RPMI7951 (cell line): ENCODE results near the gene STK11IP. TPM values are rescaled to one million over a fixed set of nuclear protein-coding genes. Genes with fewer than 3 reads are reported as not detected.

Experiments
- DNase-seq: peaks from one replicate; pipeline ENCODE4 v3.0.0-alpha.2; 2012; ENCODE audit warnings: low read depth
- total RNA-seq: library from RNA; depleted of rRNA; stranded (reverse); fragments of >200 nt; shearing (Covaris generic); gene quantifications from 2 replicates; pipeline ENCODE4 v1.2.3, GENCODE V29; 2014

Gene STK11IP
- total RNA-seq, 1 experiment from 2014 or later: 20.7 TPM

DNA sequence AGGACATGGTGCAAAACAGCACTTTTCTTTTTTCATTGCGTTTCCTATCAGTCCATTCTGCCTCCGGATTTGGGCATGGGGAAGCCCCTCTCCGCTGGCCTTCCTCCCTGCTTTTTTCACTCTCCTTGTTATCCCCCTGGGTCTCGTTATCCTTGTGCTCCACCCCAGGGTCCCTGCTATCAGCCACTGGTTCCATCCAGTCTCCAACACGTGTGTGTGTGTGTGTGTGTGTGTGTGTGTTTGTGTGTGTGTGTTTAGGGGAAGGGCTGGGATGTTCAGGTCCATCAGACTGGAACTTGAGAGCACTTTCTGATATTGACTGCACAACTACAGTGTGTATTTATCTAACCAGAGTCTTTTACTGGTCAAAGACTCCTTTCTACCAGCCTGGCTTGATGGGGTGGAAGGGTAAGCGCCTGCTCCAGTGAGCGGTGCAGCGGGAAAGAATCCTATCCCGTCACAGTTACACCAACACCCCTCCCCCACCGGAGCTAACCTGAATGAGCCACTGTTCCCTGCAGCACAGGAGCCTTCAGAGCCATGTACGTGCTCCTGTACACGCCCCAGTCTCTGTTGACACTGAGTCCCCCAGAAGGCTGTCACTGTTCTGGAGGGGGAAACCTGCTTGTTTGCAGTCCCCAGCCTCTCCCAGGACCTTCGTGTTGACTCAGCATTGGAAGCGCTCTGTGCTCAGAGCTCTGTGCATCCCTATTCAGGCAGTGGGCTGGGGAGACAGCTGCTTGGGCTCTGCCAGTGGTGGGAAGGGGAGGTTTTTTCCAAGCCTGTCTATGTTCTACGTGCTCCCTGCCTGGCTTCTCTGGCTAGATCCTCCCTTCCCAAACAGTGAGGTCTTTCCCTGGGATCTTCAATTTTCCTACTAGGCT, 20.9 kb upstream of the STK11IP start:
- DNase-seq: peak; percentile 35

DNA sequence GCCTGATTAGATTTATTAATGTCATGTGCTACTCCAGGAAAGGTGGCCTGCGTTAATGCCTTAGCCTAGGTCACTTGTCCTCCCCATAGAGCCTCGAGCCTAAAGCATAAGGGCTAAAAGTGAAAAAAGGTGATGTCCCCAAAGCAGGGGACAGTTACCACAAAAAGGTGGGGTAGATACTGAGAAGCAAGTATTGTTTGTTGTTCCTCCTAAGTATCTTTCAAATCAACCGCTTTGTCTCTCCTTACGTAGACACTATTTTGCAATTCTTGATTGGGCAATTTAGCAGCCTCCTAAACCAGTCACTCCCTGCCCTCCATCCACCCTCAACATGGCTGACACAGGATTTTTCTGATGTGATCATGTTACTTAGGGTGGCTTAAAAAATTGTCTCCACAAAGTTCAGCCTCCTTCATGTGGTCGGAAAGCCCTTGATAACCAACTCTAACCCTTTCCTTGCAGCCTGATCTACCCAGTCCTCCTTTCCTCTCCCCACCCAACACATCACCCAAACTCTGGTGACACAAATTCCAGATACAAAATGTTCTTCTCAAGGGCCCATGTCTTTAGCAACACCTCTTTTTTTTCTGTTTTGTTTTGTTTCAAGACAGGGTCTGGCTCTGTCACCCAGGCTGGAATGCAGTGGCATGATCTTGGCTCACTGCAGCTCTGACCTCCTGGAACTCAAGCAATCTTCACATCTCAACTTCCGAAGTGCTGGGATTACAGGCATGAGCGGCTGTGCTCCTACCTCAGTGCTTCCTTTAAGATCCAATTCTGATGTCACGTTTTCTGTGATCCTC, 18.6 kb upstream of the STK11IP start:
- DNase-seq: no peak

DNA sequence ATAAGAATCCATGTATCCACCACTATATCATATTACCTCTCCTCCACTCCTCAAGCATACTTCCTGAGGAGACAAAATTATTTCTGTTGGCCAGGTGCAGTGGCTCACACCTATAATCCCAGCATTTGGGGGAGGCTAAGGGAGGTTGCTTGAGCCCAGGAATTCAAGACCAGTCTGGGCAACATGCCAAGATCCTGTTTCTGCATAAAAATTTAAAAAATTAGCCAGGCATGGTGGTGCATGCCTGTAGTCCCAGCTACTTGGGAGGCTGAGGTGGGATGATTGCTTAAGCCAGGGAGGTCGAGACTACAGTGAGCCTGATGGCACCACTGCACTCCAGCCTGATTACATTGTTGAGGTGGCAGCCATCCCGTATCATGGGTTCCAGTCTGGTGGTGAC, 16.3 kb upstream of the STK11IP start:
- no peak for DNase-seq

DNA sequence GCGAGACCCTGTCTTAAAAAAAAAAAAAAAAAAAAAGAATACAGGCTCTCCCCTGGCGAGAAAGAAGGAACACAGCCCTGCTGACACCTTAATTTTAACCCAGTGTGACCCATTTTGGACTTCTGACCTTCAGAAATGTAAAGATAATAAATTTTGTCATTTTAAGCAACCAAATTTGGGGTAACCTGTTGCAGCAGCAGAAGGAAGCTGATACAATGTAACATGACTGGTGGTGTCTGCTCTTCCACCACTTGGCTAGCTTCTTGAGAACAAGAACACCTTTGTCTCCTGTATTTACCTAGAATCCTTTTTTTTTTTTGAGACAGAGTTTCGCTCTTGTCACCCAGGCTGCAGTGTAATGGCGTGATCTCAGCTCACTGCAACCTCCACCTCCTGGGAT, 6.6 kb upstream of the STK11IP start:
- DNase-seq: no peak

DNA sequence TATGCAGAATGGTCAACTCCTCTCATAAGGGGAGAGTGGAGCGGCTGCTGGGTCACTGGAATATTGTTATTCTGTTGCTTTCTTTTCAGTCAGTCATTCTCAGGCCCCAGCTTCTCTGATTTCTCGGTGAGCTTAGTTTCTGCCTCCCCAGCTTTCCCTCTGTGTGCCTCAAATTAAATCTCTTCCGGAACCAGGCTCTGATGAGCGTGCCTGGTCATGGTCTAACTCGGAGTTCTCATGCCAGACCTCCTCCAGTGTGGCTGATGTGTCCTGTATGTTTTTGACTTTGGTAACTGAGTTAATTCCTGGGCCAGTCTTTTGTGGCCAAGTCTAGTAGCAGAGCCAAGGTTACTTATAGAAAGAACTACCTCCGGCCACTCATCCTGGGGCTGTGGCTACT, 4.9 kb upstream of the STK11IP start:
- DNase-seq: peak; percentile 45

DNA sequence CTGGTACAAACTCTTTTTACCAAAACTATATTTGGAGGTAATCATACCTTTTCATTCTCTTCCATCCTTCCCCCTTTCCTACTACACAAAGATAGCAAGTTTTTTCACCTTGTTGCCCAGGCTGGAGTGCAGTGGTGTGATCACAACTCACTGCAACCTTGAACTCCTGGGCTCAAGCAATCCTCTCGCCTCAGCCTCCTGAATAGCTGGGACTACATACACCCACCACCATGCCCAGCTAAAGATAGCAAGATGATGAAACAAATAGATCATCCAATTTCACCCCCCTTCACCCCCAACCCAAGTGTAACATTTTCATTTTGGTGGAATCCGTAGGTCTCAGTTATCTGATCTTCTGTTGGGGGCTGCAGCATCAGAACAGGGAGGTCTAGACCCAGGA, 4.5 kb upstream of the STK11IP start:
- DNase-seq: no peak

DNA sequence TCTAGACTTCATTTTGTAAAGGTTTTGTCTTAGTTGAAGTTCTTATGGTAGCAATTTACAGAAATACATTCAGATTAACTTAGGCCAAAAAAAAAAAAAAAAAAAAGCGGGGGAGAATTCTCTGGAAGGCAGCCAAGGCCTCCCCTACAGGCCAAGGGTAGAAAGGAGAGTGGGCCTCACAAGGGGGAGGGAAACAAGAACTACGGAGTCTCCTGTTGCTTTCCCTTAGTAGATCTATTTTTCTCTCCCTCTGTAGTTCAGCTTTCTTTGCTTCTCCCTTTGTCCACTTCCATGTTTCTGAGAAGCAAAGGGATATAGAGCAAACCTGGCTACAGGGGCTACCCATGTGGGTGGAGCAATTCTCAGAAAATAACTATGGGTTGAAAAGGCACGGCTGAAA, 2.4 kb upstream of the STK11IP start:
- no peak for DNase-seq

DNA sequence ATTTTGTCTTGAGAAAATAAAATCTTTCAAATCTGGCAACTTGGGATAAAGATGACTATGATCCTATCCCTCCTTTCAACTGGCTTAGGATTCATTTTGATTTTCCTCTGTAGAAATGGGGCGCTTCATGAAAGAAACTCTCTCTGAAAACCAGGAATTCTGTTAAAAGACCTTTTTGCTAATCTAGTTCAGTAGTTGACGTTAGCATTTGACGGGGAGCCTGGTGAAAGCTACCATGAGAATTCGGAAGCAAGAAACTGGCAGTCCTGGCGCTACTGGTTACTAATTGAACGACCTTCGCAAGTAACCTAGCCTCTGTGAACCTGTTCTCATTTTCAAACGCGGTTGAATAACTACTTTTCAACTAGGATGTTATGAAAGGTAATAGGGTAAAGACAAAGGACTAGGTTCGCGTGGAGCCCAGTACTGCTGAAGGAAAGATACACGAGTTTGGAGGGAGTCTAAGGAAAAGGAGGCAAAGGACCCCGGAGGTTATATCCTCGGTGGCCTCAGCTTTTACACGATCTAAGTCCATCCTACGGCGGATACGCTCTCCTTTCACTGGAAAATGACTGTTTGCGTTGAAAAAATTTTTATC, 604 bp upstream of the STK11IP start:
- DNase-seq: peak; percentile 30

DNA sequence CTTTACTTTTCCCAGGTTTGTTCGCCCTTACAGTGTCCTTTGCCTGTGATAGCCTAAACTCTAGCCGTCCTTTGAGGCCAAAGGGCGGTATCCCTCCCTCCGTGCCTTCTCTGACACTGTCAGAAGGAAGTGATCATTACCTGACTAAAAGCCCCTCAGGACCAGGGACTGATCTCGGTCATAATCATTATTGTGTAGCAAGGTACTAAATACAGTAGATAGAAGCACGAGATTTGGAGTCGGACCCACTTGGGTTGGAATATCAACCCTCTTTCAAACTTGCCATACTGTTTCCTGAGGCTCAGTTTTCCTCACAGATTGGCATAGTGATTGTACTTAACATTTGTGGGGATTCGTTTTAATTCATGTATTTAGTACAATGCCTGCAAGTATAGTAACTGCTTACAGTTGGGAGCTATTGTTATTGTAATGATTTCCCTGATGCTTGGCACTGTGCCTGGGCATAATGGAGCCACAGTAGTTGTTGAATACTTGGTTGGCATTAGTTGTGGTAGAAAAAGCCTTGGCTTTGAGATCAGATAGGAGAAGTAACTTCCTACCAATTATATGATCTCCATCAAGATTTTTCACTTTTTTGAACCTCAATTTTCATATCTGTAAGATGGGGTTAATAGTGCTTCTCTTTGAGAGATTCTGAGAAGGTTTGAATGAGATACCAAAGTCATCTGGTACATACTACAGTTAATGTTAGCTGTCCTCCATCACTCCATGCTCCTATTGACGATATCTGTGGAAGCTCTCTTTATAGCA, 836 bp downstream of the STK11IP start:
- no peak for DNase-seq

DNA sequence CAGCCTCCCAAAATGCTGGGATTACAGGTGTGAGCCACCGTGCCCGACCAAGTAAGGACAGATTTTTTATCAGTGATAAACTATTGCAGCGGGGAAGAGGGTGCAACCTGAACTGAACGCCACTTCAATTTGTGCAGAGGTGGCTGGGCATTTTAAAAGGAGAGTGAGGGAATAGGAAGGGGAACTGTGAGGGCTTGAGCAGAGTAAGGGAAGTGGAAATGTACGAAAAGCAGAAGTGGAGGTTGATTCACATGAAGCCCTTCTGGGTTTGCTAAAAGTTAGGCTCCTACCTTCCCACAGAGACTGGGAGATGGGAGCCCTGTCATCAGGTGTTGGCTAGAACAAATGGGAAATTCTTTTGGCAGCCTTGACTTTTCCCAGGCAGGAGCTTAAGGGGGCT, 6.1 kb downstream of the STK11IP start:
- no peak for DNase-seq

DNA sequence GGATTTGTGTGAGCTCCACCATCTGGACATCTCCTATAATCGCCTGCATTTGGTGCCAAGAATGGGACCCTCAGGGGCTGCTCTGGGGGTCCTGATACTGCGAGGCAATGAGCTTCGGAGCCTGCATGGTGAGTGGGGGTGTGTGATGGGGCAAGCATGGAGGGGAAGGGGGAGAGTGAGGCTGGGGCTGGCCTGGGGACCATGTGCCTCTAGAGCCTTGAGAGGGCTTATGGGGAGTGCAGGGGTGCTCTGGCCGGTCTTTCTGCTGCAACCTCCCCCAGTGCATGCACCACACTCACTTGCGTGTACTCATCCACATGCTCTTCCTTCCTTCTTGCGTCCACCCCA, 7.9 kb downstream of the STK11IP start:
- no peak for DNase-seq

DNA sequence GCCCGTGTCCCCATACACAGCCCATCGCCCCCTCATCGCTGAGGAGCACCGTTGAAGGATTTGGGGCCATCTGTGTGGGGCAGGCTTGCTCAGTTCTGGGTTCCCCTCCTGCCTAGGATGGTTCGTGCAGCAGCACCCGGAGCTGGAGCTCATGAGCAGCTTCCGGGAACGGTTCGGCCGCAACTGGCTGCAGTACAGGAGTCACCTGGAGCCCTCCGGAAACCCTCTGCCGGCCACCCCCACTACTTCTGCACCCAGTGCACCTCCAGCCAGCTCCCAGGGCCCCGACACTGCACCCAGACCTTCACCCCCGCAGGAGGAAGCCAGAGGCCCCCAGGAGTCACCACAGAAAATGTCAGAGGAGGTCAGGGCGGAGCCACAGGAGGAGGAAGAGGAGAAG, 10.3 kb downstream of the STK11IP start:
- DNase-seq: no peak

DNA sequence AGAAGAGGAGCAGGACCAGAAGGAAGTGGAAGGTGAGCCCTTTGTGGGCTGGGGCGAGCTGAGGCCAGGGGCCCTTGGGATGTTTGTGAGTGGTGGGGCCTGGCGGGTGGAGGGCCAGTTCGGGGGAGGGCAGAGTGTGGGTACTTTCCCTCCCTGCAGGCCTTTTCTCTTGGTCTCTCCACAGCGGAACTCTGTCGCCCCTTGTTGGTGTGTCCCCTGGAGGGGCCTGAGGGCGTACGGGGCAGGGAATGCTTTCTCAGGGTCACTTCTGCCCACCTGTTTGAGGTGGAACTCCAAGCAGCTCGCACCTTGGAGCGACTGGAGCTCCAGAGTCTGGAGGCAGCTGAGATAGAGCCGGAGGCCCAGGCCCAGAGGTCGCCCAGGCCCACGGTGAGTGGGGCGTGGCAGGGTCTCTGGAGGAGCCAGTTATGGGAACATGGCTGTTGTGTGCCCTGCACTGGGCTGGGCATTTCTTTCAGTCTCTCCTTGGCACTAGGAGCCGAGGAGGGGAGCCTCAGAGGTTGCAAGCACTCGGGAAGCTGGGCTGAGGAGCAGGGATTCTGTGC, 10.8 kb downstream of the STK11IP start:
- no peak for DNase-seq

DNA sequence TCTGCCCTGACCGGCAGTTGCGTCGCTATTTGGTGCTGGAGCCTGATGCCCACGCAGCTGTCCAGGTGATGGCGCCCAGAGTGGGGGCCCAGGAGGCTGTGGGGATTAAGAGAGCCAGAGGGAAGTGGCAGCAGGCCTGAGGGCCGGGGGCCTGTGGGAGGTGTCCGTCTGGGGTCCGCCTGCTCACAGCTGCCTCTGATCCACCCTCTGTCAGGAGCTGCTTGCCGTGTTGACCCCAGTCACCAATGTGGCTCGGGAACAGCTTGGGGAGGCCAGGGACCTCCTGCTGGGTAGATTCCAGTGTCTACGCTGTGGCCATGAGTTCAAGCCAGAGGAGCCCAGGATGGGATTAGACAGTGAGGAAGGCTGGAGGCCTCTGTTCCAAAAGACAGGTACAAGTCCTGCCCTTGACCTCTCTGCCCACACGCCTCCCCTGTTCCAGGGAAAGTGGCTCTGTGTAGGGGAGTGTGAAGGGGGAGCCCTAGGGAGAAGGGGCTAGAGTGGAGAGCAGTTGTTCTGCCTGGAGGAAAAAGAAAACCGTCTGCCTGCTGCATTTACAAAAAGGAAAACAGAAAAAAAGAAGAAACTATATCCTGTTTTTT, 11.6 kb downstream of the STK11IP start:
- DNase-seq: no peak

DNA sequence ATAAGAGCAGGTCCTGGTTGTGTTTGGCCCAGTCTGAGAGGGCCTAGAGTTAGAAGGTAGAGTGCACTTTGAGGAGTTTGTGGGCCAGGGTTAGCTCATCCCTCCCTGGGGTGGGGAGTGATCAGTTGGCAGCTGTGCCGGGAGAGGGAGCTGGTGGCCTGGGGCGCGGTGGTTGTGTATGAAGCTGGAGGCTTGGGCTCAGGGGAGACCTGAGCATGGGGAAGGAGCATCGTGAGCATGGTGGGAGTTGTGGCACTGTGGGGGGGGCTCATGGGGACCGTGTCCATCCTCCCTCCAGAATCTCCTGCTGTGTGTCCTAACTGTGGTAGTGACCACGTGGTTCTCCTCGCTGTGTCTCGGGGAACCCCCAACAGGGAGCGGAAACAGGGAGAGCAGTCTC, 13.6 kb downstream of the STK11IP start:
- no peak for DNase-seq

DNA sequence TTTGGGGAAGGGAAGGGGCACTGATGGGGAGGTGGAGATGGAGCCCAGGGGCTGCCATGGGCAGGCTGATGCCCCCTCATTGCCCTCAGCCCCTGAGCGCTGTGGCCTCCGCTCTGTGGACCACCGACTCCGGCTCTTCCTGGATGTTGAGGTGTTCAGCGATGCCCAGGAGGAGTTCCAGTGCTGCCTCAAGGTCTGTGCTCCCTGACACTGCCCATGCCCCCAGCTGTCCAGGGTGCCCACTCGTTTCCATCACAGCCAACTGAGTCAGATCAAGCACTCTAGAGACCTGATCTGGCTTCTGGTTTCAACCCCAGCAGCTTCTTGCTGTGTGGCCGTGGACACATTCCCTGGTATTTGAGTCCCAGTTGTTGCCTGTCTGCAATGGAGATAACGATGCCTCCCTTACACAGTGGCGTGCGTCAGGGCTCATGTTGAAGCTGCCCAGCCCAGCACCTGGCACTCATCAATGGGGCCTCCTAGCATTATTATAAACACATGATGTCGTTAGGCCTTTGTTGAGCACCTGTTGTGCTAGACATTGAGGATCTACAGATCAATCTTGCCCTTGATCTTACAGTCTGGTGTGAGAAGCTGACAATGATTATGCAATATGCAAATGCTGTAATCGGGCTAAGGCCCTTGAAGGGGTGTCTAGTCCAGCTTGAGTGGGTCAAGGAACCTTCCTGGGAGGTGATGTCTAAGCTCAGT, 14.4 kb downstream of the STK11IP start:
- DNase-seq: no peak

DNA sequence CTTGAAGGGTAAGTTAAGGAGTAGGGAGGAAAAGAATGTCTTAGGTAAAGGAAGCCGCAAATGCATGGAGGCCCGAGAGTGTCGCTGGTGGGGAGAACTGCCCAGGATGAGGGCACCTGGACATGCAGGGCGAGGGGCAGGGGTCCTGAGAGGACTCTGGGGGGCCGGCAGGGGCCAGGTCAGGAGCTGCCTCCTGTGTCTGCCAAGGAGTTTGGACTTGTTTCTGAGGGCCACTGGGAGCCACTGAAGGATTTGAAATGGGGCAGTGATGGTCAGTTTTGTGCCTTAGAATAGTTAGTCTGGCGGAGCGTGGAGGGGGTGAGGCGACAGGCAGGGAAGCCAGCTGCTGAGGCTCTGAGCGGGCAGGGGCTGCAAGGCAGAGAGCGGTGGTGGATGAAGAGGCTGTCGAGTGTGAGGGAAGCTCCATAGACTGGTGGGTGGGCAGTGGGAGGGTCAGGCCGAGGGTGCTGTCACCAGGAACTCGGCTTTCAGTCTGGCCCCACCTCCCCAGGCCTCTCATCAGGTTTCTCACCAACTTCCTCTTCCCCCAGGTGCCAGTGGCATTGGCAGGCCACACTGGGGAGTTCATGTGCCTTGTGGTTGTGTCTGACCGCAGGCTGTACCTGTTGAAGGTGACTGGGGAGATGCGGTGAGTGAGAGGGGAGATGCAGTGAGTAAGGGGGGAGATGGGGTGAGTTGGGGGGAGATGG, 15.1 kb downstream of the STK11IP start:
- DNase-seq: no peak

DNA sequence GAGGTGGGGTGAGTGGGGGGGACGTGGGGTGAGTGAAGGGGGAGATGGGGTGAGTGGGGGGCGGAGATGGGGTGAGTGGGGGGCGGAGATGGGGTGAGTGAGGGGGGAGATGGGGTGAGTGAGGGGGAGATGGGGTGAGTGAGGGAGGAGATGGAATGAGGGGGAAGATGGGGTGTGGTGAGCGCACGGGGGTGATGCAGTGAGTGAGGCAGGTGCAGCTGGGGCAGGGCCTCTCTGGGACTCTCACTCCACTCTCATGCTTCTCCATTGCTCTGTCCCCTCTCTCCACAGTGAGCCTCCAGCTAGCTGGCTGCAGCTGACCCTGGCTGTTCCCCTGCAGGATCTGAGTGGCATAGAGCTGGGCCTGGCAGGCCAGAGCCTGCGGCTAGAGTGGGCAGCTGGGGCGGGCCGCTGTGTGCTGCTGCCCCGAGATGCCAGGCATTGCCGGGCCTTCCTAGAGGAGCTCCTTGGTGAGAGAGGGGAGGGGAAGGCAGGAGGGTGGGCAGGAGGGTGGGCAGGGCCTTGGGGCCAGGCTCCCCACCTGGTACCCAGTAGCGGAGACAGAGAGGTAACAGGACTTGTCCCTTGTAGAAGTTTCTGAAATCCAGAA, 15.9 kb downstream of the STK11IP start:
- no peak for DNase-seq

DNA sequence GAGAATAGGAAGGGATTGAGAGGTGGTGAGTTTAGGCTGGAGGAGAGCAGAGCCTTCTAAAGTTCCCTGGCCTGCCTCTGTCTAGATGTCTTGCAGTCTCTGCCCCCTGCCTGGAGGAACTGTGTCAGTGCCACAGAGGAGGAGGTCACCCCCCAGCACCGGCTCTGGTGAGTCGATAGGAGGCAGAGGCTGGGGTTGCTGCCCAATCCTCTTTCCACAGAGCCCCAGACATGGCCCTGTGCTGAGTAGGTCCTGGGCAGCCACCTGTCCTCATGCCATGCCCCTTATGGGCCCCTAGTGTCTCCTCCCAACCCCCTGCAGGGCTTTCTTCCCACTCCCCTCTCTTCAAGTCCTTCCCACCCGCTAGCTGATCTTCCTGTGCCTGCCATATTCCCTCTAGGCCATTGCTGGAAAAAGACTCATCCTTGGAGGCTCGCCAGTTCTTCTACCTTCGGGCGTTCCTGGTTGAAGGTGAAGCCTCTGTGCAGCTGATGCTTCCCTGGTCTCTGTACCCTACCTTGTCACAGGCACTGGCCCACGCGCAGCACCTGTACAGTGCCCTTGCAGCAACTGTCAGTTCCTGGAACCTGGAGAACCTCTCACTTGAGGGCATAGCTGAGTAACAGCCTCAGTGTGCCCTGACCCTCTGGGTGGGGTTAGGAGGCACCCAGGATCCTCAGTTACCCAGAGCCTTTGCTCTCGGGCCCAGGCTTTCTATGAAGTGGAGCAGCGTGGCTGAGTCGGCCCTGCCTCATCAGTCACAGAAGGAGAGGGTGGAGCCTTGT, 16.6 kb downstream of the STK11IP start:
- DNase-seq: no peak
